Measurements from ENCODE around the gene PCED1A.

PCED1A gene, protein sequence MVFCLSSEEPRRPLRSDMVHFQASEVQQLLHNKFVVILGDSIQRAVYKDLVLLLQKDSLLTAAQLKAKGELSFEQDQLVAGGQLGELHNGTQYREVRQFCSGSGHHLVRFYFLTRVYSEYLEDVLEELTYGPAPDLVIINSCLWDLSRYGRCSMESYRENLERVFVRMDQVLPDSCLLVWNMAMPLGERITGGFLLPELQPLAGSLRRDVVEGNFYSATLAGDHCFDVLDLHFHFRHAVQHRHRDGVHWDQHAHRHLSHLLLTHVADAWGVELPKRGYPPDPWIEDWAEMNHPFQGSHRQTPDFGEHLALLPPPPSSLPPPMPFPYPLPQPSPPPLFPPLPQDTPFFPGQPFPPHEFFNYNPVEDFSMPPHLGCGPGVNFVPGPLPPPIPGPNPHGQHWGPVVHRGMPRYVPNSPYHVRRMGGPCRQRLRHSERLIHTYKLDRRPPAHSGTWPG

DNA sequence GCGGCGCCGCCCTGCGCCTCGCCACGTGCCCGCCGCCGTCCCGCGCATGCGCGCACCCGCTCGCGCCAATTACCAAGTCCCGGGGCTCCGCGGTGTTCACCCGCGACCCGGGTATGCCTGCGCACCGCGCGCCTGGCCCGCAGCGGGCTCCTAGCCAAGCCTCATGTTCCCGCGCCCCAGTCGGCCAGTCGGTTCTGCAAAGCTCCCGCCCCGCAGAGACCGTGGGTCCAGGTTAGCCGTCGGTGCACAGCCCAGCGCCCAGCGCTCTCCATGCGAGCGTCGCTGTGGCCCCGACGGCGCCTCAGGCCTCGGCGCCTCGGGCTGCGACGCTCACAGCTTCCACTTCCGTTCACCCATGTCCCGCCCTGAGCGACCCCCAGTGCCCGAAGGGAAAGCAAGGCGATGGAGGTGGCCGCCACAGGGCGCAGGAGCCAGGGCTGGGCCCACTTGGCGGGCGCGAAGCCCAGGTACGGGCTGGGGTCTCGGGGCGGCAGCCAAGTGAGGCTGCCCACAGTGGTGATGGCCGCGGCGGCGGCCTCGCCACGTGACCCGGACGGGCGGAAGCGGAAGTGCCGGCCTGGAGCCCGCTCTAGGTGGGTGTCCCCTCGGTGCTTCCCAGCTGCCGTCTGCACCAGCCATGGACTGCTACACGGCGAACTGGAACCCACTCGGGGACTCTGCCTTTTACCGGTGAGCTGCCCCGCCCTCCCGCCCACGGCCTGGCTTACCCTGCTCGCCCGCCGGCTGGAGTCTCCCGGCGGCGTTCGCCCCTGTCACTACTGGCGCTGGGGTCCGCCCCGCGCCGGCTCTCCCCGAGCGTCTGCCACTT, at the start of gene PCED1A, which contains the start of gene VPS16:
TSS of gene PCED1A (minus strand) at position 518 of the 829 bp plus-strand sequence. CDS start 743 bp downstream, outside the sequence.
TSS of gene VPS16 (plus strand) at position 608 of the 829 bp plus-strand sequence. CDS start at position 638, 30 bp downstream.
- peak; percentile 99 for ATAC-seq

DNA sequence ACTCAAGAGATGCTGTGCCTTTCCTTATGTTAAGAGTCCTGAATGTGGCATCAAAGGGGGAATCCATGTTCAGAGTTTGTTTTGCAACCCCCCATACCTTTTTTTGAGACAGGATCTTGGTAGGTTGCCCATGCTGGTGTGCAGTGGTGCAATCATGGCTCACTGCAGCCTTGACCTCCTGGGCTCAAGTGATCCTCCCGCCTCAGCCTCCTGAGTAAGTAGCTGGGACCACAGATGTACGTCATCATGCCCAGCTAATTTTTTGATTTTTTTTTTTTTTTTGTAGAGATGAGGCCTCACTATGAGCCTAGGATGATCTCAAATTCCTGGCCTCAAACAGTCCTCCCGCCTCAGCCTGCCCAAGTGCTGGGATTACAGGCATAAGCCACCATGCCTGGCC, 49.3 kb upstream of the PCED1A start:
- ATAC-seq, result no peak

DNA sequence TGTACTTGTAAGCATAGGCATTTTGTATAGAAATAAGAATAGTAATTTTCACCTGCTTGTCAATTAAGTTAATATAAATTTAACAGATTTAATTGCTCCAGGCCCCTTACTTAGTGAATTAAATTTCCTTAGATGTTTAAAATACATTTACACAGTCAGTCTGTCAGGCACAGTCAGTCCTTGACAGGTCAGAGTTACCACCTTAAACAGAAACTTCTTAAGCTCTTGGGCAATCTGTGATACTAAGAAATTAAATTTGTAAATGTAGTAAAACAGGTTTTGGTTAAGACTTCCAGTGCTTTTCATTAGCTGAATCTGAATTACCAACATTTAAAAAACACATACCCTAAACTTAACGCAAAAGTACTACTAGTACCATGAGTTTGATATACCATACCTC, 48.8 kb upstream of the PCED1A start:
- no peak for ATAC-seq

DNA sequence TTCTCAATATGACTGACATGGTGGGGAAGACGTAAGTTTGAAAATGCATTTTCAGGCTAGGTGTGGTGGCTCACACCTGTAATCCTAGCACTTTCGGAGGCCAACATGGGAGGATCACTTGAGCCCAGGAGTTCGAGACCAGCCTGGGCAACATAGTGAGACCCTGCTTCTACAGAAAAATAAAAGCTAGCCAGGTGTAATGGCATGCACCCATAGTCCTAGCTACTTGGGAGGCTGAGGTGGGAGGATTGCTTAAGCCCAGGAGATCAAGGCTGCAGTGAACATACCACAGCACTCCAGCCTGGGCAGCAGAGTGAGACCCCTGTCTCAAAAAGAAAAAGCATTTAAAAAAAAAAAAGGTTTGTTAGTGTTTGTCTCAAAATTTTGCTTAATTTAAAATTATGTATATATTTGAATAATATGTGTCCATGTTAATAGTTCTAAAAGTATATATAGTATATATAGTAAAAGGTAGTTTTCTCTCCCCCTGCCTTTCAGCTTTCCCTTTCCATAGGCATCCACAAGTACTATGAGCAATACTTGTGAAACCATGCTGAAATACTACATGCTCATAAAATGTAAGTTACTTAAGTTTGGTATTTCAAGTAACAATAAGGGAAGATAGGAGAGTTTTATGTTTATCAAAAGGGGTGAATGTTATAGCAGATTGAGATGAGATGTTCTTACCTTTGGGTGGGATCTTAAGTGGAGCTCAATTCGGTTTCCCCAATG, 47.9 kb upstream of the PCED1A start:
- no peak for ATAC-seq

DNA sequence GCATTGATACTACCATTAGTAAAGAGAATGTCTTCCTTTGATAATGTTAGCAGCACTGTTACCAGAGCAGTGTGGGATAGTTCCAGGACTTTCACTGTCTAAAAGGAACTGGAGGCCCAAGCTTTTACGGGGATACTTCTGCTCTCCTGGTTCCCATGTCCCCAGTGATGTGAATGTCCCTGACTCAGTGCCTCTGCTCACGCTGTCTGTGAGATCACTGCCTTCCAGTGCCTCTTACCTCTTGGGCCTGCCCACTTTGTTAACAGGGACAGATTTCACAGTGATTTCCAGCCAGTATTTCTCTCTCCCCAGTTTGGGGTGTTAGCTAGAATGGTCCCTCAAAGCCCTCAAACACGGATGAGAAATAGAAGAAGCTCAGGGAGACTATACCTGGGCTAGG, 47.3 kb upstream of the PCED1A start:
- no peak for ATAC-seq

DNA sequence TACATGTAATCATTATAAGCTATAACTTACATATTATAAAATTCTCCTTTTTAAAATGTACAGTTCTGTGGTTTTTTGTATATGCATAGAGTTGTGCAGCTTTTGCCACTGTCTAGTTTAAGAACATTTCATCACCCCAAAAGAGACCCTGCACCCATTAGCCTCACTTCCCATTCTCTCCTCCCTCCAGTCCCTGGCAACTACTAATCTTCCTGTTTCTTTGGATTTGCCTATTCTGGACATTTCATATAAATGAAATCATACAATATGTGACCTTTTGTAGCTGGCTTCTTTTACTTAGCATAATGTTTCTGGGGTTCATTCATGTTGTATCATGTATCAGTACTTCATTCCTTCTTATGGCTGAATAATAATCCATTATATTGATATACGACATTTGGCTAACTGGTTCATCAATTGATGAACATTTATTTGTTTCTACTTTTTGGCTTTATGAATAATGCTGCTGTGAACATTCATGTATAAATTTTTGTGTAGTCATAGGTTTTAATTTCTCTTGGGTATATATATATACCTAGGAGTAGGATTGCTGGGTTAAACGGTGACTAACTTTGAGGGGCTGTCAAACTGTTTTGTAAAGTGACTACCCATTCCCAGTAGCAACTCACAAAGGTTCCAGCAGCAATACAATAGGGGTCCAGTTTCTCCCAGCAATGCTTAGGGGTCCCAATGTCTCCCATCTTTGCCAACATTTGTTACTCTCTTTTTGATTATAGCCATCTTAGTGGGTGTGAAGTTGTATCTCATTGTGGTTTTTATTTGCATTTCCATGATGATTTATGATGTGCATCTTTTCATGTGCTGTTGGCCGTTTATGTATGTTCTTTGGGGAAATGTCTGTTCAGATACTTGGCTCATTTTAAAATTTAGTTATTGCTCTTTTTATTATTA, 43.5 kb upstream of the PCED1A start:
- ATAC-seq, result peak in 1 of 2 donors; percentile 20

DNA sequence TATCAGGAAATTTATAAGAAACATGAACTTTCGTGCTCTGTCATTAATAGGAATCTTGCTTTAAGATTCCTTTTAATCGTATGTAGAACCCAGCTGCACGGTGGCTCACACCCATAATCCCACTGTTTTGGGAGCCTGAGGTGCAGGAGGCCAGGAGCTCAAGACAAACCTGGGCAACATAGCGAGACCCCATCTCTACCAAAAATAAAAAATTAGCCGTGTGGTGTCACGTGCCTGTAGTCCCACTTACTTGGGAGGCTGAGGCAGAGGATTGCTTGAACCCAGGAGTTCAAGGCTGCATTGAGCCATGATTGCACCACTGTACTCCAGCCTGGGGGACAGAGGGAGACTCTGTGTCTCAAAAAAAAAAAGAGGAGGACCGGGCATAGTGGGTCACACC, 40.2 kb upstream of the PCED1A start:
- ATAC-seq, result no peak

DNA sequence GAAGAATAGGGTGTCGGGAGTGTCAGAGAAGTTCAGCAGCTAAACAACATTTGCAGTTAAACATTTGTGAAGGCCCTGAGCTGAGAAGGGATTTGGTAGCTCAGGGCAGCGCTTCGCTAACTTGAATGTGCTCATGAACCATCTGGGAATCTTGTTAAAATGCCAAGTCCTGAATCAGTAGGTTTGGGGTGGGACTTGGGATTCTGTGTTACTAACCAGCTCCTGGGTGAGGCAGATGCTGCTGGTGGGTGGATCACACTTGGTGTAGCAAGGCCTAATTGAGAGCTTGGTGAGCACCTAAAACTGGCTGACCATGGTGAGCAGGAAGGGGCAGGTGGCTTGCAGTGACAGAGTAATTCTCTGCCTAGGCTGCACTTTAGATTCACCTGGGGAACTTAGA, 38.7 kb upstream of the PCED1A start:
- no peak for ATAC-seq

DNA sequence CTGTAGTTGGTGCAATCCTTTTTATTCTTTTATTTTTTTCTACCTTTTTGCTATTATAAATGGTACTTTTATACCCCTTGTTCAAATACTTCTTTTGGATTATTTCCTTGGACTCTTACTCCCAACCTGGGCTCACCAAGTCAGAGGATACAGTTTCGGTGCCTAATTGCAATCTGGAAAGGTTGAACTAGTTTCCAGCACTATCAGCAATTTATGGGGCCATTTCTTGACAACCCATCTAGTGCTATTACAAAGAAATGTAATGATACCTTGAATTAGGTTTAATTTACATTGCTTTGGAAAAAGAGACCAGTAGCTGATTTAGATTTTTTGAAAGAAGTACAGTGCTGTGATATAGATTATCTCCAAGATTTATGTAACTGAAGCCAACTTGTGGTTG, 38.1 kb upstream of the PCED1A start:
- ATAC-seq, result no peak

DNA sequence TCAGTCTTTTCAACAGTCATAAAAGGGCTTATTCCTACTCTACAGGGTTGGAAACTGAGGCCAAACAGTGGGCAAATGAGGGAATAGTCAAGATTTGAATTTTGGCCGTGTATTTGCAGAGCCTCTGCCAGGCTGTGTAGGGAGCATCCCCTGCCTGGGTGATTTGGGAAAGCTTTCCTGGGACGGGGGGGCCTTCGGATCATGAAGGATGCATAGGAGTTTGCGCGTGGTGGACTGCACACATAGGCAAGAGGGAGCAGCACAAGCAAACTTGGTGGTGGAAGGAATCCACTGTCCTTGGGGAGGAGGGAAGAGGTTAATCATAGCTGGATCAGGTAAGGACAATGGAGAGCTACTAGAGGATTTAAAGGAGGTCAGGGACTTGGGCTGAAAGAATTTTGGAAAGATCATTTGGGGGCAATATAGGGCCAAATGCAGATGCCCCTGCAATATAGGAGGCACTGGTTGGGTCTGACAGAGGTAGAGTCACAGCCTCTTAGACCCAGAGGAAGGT, 35.3 kb upstream of the PCED1A start:
- no peak for ATAC-seq

DNA sequence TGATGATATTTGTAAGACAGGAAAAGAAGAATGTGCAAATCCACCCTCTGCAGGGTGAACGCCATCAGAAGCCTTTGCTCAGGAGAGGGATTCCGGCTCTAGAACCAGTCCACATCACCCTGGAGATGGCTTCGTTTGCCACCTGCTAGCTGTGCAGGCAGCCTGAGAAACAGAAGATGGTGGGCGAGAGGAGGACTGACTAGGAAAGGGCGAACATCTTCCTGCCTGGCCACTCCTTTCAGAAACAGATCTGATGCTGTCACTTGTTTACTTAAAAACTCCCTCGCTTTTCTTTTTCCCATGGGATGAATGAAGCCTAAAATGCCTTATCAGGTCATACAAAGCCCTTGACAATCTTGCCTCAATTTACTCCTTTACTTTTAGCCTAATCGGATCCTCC, 34.0 kb upstream of the PCED1A start:
- ATAC-seq, result no peak

DNA sequence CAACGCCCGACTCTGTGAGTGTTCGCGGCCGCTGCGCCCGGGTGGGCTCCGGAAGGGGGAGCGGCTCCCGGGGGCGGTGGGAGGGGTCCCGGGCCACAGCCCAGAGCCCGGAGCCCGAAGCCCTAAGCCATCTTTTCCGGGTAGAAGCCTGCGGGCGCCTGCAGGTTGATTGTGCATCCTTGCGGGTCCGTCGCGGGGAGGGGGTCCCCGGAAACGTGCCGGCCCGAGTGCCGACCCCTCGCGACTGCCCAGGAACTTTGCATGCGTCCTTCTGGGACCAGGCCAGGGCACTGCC, 33.2 kb upstream of the PCED1A start:
- ATAC-seq, result no peak

DNA sequence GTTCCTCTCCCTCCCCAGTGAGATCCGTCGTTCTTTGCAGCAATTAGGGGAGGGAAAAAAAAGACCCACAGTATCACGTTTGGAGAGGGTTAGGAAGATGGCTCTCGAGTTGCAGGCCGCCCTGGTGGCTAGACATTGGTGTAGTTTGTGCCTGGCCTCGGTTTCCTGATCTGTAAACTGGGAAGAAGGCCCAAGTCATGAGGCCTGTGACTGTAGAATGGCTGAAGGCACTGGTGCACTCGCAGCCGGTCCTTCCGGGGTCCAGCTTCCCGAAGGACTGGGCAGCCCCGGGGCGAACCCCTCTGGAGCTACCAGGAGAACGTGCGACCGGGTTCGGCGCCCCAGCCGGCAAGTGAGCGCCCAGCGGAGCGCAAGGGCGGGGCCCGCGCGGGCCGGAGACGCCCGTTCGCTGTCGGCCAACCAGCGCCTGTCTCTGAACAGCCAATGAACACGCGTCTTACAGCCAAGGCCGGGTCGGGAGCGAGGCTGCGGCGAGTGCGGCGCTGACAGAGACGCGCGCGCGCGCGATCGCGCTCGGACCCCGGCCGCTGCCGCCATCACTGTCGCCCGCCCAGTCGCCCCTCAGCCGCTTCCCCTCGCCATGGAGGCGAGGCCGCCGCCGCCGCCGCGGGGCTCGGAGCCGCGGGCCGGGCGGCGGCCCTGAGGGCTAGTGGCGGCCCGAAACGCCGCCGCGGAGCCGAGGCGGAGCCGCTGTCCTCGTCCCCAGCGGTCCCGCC, 32.7 kb upstream of the PCED1A start, which contains the start of gene PTPRA:
TSS of gene PTPRA (plus strand) at position 472 of the 737 bp plus-strand sequence. CDS start 90,797 bp downstream, outside the sequence.
- peak; percentile 97 for ATAC-seq

DNA sequence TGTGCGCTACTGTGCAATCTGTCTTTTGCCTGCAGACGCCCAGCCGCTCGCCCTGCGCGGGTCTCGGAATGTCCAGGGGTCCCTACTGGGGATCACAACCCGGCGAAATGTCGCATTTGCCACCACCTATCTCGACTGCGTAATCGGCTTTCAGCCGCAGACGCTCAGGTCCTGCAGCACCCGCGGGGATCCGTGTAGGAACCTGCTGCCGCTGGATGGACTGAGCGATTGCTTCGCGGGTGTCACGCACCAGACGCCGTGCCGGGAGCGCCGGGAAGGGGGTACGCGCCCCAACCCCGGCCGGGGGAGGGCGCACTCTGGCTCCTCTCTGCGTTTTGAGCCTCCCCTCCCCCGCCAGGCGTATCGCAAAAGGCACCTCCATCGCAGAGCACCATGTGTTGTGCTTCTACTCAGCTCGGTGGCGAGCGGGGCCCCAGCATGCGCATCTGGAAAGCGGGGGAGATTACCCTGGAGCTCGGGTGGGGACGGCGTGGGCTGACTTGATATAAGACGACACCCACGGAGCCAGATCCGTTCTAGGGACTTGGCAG, 32.1 kb upstream of the PCED1A start:
- peak; percentile 42 to 49 for ATAC-seq

DNA sequence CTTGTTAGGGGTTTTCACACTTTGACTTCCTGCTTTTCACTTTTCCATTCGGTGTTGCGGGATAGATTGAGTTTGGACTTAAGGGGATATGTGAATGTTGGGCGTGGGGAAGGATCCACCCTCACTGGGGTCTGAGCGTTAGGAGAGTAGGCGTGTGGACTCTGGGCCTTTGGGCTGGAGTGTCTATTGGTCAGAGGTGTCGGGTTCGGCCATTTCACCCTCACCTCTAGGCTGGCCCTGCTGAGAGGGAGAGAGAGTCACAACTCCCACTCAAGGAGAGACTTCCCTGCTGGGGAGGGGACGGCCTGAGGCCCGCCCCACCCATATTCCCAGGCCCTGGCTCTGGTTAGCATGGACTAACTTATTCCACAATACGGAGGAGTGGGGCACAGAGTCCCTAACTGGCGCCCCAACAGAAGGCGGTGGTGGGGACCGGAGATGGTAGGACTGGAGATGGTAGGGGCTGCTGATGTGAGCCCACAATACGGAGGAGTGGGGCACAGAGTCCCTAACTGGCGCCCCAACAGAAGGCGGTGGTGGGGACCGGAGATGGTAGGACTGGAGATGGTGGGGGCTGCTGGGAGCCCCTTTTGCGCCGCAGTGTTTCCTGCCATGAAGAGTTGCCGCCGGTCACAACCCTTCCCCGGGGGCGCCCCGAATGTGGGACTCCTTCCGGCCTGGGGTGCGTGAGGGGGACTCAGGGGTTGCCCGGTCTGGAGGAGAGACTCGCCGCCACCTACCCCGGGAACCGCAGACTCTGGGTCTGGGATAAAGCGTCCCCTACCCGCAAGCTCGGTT, 31.4 kb upstream of the PCED1A start:
- no peak for ATAC-seq

DNA sequence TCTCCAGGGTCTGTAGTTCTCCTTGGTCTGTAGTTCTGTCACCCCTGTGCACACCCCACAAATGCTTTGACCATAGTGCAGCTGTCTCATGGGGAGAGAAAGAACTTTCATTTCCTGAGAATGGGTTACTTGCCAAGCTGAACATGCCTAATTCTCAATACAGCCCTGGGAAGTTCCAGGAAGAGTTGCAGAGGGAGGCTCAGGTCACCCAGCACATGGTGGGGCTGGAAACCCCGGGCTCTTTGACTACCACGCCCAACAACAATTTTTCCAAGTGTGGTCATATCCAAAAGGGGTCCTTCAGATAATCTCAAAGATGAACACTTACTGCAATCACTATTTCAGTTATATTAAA, 30.6 kb upstream of the PCED1A start:
- ATAC-seq, result no peak

DNA sequence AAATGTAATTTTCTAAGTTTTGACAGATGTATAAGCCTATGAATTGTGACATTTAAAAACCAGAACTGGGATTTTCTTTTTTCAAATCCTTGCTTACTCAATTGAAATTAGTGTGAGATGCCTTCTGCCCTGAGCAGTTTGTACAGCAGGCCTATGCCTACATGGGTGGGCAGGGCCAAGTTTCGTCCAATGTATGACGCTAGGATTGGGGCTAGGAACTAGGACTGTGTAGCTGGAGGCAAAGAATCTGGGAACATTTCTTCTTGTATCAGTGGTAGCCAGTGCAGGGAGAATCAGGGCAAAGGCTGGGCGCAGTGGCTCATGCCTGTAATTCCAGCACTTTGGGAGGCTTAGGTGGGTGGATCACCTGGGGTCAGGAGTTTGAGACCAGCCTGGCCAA, 28.9 kb upstream of the PCED1A start:
- no peak for ATAC-seq

DNA sequence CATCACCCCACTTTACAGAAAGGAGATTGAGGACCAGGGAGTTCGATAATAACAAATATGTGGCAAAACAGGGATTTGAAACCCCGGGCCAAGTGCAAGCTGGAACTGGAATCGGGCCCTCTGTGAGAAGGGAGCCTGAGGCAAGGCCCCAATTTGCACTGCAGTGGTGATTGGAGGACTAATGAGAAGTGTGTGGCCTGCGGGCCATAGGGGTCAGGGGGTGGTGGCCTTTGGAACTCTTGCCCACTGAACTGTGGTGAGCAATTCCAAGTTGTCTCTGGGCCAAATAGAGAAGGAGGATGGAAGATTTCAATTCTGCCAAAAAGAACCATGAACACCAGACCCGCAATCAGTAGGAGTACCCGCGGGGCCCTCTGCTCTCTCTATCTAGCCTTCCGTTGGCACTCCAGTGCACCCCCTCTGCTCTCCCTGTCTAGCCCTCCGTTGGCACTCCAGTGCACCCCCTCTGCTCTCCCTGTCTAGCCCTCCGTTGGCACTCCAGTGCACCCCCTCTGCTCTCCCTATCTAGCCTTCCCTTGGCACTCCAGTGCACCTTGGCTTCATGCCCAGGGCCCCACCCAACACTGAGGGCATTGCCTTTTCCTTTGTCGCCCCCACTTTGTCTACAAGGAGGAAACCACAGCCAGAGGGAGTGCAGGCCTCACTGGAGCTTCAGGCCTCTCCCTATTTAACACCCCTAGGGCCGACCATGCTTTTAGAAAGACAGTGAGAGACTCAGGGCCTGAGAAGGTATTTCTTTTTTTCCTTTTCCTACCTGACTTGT, 26.8 kb upstream of the PCED1A start:
- ATAC-seq, result no peak

DNA sequence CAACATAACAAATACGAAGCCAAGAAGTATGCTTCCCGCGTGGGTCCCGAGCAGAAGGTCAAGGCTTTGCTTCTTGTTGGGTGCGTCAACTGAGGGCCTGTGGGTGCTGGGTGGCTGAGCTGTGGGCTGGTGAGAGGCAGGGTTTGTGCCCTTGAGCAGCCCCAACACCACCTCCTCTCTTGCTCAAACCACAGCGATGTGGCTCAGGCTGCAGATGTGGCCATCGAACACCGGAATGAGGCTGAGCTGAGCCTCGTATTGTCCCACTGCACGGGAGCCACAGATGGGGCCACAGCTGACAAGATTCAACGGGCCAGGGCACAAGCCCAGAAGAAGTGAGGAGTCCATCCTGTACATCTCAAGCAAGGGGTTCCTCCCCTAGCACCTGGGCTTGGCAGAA, 25.8 kb upstream of the PCED1A start:
- no peak for ATAC-seq

All from activated CD4-positive, CD25-positive, alpha-beta regulatory T cell treated with anti-CD3 and anti-CD28 coated beads, Interleukin-2, amount 50 U/mL, for 24 hours (primary cell).